Right lobe of liver (tissue), 6 donors: ENCODE measurements around the gene TRIM24. TPM values are rescaled to one million over a fixed set of nuclear protein-coding genes. Genes with fewer than 3 reads are reported as not detected.

ENCODE experiments used
- ATAC-seq, 4 donors: fragments of 200-7000 bp; cut with Tn5 transposase; one replicate each; pipeline ENCODE4 v1.9.1; 2020; ENCODE audit warnings: mild to moderate bottlenecking in 4 of 4, moderate library complexity in 4 of 4
- DNase-seq, 3 donors: peaks; one replicate each; pipeline ENCODE4 v3.0.0-alpha.2; 2020
- H3K27ac ChIP-seq, 3 donors: fragments of 200-600 bp; one replicate each; pipeline ENCODE4 v1.8.0; 2022
- H3K27me3 ChIP-seq, 2 donors: fragments of 200-600 bp; one replicate each; pipeline ENCODE4 v1.8.0; 2022
- H3K36me3 ChIP-seq, 4 donors: fragments of 200-600 bp; sonication (generic) in 1 of 4; one replicate each; pipeline versions ENCODE4 v1.5.1 to v1.8.0; 2017 to 2022; ENCODE audit warnings: control low read depth in 1 of 4
- H3K4me1 ChIP-seq, 4 donors: fragments of 200-600 bp; sonication (generic) in 1 of 4; one replicate each; pipeline versions ENCODE4 v1.5.1 to v1.8.0; 2017 to 2022; ENCODE audit warnings: control low read depth in 1 of 4
- H3K4me3 ChIP-seq, 3 donors: fragments of 200-600 bp; one replicate each; pipeline ENCODE4 v1.8.0; 2022
- H3K9me3 ChIP-seq, 4 donors: fragments of 200-600 bp; sonication (generic) in 1 of 4; one replicate each; pipeline versions ENCODE4 v1.5.1 to v1.8.0; 2017 to 2022; ENCODE audit warnings: control low read depth in 1 of 4
- POLR2A ChIP-seq: fragments of 450-650 bp; IDR thresholded peaks from one replicate; pipeline ENCODE4 v1.6.1; 2017; ENCODE audit warnings: antibody characterized with exemption, mild to moderate bottlenecking
- WGBS: methylation state at CpG from one replicate; pipeline ENCODE4 v1.1.6; 2018; ENCODE audit warnings: low coverage, low lambda C conversion rate; ENCODE audit not compliant: insufficient coverage; ENCODE audit errors: missing lambda C conversion rate; 5-methylcytosine and 5-hydroxymethylcytosine counted together
- intact Hi-C, 2 donors: fragments of 100-400 bp; cut with DNase I; formaldehyde crosslinking; loops; one replicate each; pipeline versions ENCODE4 v1.11.2 to v1.14.1; 2022
- total RNA-seq, 6 experiments: library from RNA; depleted of rRNA in 2 of 6; stranded (reverse); fragments of >200 nt in 2 of 6; fragmentation: NEBNext Ultra II Directional in 3 of 6; extraction: Animal tissue kit (Norgen Biotek cat#: 25700) in 3 of 6; gene quantifications; one replicate each; pipeline versions ENCODE4 v1.1.0 to v1.2.4, GENCODE V29; 2016 to 2023
- TF ChIP-seq, protein P1 (sequence below), 4 donors: fragments of 200-600 bp in 3 of 4; fragments of 450-650 bp in 1 of 4; IDR thresholded peaks; one replicate each; pipeline versions ENCODE4 v1.5.1 to v1.8.0; 2016 to 2022; ENCODE audit warnings: antibody characterized with exemption in 4 of 4, mild to moderate bottlenecking in 2 of 4
- donor health status: DM: no; HTN: yes; CAD: no.
- donor health status: DM: no; HTN: no; CAD: no.
- donor health status: DM: no; HTN: no; CAD: no.
- donor health status: DM: no; HTN: yes; CAD: no.
- donor health status: DM: no; HTN: yes; CAD: no.

The TRIM24 gene
- total RNA-seq, 6 experiments from 2014 or later = 14.5 to 18.9 (median 16.5) TPM

DNA sequence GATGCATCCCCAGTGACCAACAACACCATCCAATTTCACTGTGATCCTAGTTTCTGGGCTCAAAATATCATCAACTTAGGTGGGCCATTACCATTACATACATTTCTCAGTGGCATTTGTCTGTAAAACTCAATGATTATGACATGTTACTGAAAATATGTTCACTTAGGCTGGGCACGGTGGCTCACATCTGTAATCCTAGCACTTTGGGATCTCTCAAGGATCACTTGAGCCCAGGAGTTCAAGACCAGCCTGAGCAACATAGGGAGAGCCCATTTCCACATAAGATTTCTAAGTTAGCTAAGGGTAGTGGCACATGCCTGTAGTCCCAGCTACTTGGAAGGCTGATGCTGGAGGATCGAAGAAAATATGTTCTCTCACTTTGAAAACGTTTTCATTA is 91.0 kb downstream of the TRIM24 start:
- intact Hi-C loops = no loop called here
- no peaks in the 10 kb centered on the region for H3K27me3 ChIP-seq
- no peak overlapping the region for H3K4me3 ChIP-seq
- TF ChIP-seq, protein P1, sequence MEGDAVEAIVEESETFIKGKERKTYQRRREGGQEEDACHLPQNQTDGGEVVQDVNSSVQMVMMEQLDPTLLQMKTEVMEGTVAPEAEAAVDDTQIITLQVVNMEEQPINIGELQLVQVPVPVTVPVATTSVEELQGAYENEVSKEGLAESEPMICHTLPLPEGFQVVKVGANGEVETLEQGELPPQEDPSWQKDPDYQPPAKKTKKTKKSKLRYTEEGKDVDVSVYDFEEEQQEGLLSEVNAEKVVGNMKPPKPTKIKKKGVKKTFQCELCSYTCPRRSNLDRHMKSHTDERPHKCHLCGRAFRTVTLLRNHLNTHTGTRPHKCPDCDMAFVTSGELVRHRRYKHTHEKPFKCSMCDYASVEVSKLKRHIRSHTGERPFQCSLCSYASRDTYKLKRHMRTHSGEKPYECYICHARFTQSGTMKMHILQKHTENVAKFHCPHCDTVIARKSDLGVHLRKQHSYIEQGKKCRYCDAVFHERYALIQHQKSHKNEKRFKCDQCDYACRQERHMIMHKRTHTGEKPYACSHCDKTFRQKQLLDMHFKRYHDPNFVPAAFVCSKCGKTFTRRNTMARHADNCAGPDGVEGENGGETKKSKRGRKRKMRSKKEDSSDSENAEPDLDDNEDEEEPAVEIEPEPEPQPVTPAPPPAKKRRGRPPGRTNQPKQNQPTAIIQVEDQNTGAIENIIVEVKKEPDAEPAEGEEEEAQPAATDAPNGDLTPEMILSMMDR (IDR thresholded peaks at IDR 0.05) = no peak
- TF ChIP-seq POLR2A = no peak
- no peaks in the 10 kb centered on the region for H3K9me3 ChIP-seq
- ATAC-seq (no peak), DNase-seq (no peak)
- 93% methylated on average over 3 of the region's 3 CpGs for WGBS
- no peak overlapping the region for H3K27ac ChIP-seq
- no peaks in the 10 kb centered on the region for H3K4me1 ChIP-seq
- peaks cover 0 to 44% (median 22%) of the 10 kb centered on the region in 4 donors for H3K36me3 ChIP-seq

DNA sequence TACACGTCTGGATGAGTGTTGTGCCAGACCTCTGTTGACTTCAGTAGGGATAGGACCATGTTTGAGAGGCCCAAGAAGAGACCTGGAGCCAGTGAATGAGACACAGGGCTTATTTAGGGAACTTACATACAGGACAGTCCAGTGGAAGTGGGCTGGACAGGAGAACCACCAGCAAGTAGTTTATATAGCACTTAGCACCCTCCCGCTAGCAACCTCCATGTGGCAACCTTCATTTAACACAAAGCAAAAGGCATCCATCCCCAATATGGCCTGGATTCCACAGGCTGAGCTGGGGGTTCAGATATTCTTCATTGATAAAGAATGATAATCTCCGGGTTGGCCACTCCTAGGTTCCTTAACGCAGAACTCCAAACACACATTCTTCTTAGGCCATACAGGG is 93.7 kb downstream of the TRIM24 start:
- intact Hi-C loops = no loop called here
- no peak for DNase-seq
- TF ChIP-seq POLR2A = no peak
- TF ChIP-seq, protein P1 (IDR thresholded peaks at IDR 0.05) = no peak
- no peak overlapping the region for H3K4me3 ChIP-seq
- H3K4me1 ChIP-seq = no peaks in the 10 kb centered on the region
- no peak overlapping the region for H3K27ac ChIP-seq
- ATAC-seq = no peak
- 97% methylated on average over 3 of the region's 4 CpGs for WGBS
- no peaks in the 10 kb centered on the region for H3K27me3 ChIP-seq
- H3K9me3 ChIP-seq = no peaks in the 10 kb centered on the region
- H3K36me3 ChIP-seq = peaks cover 0 to 58% (median 32%) of the 10 kb centered on the region in 4 donors

DNA sequence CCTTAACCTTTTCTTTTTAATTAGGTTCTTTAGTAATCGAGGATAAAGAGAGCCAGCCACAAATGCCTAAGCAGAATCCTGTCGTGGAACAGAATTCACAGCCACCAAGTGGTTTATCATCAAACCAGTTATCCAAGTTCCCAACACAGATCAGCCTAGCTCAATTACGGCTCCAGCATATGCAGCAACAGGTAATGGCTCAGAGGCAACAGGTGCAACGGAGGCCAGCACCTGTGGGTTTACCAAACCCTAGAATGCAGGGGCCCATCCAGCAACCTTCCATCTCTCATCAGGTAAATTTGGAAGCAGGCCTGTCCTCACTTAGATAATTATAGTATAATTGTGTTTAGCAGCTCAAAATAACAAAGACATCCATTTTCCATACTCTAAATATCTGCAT is 94.6 kb downstream of the TRIM24 start:
- H3K36me3 ChIP-seq = peaks cover 0 to 58% (median 32%) of the 10 kb centered on the region in 4 donors
- DNase-seq (no peak), ATAC-seq (no peak)
- 100% methylated on average over 1 of the region's 4 CpGs for WGBS
- H3K9me3 ChIP-seq = no peaks in the 10 kb centered on the region
- no peaks in the 10 kb centered on the region for H3K27me3 ChIP-seq
- no peak overlapping the region for H3K4me3 ChIP-seq
- TF ChIP-seq, protein P1 (IDR thresholded peaks at IDR 0.05) = no peak
- TF ChIP-seq POLR2A = no peak
- intact Hi-C loops = no loop called here
- no peaks in the 10 kb centered on the region for H3K4me1 ChIP-seq
- H3K27ac ChIP-seq = no peak overlapping the region

DNA sequence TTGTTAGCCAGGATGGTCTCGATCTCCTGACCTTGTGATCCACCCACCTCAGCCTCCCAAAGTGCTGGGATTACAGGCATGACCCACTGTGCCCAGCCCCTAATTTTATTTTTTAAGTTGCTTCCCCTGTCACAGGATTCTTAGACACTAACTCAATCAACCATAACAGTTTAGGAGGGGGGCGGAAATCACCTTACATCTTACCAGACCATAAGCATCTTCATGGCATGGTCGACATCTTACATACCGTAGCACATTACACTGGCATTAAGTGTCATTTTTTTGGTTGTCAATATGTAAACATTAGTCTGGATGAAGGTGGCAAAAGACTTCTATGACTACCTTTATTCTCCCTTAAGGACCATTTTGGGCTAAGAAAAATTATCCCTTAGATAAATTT is 95.6 kb downstream of the TRIM24 start:
- Histone ChIP-seq H3K4me3 (no peak overlapping the region), H3K27me3 (no peaks in the 10 kb centered on the region), H3K27ac (no peak overlapping the region), H3K4me1 (no peaks in the 10 kb centered on the region), H3K9me3 (no peaks in the 10 kb centered on the region), H3K36me3 (peaks cover 0 to 56% (median 31%) of the 10 kb centered on the region in 4 donors)
- 96% methylated on average over 4 of the region's 4 CpGs for WGBS
- TF ChIP-seq POLR2A = no peak
- TF ChIP-seq, protein P1 (IDR thresholded peaks at IDR 0.05) = no peak
- intact Hi-C loops = no loop called here
- DNase-seq = no peak
- ATAC-seq = no peak
